PC-3 (cell line): Measurements from ENCODE around the gene HEPACAM2.

ENCODE experiments used
- CTCF ChIP-seq: fragments of 300-600 bp; sonication (generic); conservative IDR thresholded peaks from 2 replicates; pipeline ENCODE4 v1.5.1; 2017; ENCODE audit warnings: antibody characterized with exemption, low read depth, mild to moderate bottlenecking, low read length
- EZH2 ChIP-seq: fragments of 300-600 bp; sonication (generic); IDR thresholded peaks from one replicate; pipeline ENCODE4 v1.6.1; 2017; ENCODE audit warnings: antibody characterized with exemption, mild to moderate bottlenecking, low read length; ENCODE audit not compliant: unreplicated experiment
- EZH2phosphoT487 ChIP-seq: fragments of 300-600 bp; sonication (generic); IDR thresholded peaks from 2 replicates; pipeline ENCODE4 v1.6.1; 2018; ENCODE audit warnings: mild to moderate bottlenecking, antibody characterized with exemption, low read length, borderline replicate concordance

- TF ChIP-seq CTCF (no peak), EZH2 (no peak), EZH2phosphoT487 (no peak)
Observed at GRCh38 chr7:93185303-93186027, 40.8 kb downstream of the HEPACAM2 start.
